GM21515 (cell line): ENCODE data around the gene NFX1.
"Not testable (repeated sequence)": the region's sequence is repeated elsewhere in the genome, so short reads cannot be mapped to it uniquely, and the experiment has no call there.

Experiments used
- ATAC-seq: cut with Tn5 transposase; IDR thresholded peaks from one replicate; pipeline ENCODE4 v1.9.1; 2021; ENCODE audit not compliant: unreplicated experiment

Gene NFX1

GRCh38 chr9:33307067-33307466 is 16.8 kb downstream of the NFX1 start:
- ATAC-seq: no peak

DNA sequence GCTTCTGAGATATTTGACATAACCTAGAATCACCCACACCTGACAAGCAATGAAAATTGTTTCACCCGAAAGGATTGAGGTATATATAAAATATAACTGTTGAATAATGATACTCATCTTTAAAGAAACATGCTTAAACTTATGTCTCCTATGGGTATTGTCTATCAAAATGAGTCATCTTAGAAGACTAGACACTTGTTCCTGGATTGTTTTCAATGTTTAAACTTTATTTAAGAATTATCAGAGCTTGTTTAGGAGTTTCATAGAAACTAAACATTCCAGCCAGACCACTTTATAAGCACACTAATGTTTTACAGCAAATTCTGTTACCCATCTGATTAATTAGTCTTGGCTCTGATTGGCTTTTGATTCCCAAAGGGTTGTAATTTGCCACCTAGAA is 19.6 kb downstream of the NFX1 start:
- ATAC-seq: no peak

GRCh38 chr9:33310748-33311147 is 20.4 kb downstream of the NFX1 start:
- no peak for ATAC-seq

DNA sequence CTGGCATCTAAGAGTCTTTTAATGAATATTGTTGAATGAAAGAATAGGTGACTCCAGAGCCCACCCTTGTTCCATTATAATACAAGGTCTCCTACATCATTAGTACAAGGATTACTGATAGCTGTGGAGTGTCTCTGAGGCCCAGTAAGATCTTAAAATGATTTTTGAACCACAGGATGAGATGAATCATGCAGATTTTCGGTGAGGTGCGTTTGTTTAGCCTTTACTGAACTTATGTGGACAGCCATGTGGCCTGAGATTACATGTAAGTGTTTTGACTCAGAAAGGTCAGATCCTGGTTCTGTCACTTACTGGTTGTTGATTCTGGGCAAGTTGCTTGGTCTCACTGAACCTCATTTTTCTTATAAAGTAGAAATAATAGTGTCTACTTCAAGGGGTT is 21.6 kb downstream of the NFX1 start:
- ATAC-seq: no peak

- ATAC-seq: no peak
Observed at GRCh38 chr9:33315371-33315770, 25.1 kb downstream of the NFX1 start.

DNA sequence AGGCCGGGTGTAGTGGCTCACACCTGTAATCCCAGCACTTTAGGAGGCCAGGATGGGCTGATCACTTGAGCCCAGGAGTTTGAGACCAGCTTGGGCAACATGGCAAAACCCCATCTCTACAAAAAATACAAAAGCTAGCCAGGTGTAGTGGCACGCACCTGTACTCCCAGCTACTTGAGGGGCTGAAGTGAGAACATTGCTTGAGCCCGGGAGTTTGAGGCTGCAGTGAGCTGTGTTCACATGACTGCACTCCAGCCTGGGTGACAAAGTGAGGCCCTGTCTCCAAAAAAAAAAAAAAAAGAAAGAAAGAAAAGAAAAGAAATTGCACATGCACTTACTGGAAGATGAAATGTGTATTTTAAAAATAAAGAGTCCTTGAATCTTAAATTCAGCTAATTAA is 26.8 kb downstream of the NFX1 start:
- ATAC-seq: not testable (repeated sequence)

DNA sequence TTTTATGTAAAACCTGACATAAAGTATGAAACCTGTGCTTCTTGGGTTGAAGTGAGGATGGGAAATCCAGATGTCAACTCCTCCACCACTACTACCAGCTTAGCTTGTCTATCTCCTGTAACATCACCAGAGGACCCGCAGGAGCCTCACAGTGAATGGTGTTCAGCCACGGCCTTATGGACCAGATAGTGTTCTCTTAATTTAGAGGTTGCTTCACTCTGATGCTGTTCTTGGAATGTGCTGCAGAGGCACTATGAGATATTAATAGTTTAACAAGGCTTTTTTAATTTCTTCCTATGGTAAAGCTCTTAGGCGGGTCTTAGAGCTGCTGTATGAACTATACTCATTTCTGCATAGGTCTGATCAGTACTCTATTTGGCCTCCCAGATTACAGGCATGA is 27.9 kb downstream of the NFX1 start:
- no peak for ATAC-seq

DNA sequence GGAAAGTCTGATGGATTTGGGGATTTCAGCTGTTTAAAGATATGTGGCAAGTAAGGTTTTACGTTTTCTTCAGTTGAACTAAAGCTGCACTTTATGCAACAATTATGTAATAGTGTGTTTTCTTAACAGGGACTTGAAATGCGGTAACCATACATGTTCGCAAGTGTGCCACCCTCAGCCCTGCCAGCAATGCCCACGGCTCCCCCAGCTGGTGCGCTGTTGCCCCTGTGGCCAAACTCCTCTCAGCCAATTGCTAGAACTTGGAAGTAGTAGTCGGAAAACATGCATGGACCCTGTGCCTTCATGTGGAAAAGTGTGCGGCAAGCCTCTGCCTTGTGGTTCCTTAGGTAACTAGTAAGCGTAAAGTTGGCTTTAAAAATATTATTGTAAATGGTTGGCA is 28.5 kb downstream of the NFX1 start:
- no peak for ATAC-seq

DNA sequence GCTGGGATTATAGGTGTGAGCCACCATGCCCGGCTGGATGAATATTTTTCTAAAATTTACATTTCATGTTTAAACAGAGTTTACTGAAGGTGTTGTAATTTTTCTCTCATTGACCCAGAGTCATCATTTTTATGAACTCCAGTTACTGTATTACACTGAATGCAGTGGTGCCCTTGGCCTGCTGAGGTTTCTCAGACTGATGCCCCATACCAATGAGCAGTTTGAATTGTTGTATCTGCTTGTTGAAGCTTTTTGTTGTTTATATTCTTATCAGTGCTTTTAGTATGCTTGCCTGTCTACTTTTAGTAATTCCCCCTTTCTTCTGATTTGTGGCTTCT is 29.9 kb downstream of the NFX1 start:
- ATAC-seq: no peak

GRCh38 chr9:33320568-33321261 is 30.4 kb downstream of the NFX1 start:
- ATAC-seq: no peak

GRCh38 chr9:33329117-33329563 is 38.8 kb downstream of the NFX1 start:
- no peak for ATAC-seq

DNA sequence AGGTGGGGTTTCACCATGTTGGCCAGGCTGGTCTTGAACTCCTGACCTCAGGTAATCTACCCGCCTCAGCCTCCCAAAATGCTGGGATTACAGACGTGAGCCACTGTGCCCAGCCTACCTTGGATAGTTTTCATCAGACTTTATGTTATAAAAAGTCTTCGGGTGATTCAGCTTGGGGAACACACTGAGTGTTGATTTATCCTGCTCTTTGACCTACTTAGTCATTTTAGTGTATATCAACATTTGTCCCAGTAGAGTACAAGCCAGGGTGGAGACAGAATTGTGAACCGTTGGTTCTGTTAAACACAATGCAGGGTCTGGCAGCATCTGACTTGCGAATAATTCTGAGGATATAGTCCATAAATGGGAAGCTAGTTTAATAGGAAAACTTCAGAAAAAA is 39.7 kb downstream of the NFX1 start:
- ATAC-seq: no peak

DNA sequence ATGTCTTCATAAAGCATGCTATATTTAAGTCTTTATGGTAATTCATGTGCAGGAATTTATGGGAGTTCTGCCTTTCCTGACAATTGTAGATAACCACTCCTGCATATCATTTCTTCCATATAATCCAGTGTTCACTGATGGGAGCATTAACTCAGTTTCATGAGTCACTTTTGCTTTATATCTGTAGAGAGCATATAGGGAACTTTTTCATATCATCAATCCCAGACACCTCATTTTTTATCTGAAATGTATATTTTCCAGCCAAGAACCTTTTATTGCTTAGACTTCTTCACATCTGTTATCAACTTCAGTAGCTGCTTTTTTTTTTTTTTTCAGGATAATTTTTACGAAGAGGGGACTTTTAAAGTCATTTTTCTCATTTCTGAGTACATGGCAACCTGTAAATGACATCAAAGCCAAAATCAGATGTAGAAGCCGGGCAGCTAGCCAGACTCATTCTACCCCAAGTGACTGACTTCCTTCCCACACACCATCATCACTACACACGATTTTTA is 41.1 kb downstream of the NFX1 start:
- no peak for ATAC-seq

GRCh38 chr9:33332011-33332410 is 41.7 kb downstream of the NFX1 start:
- ATAC-seq: no peak

DNA sequence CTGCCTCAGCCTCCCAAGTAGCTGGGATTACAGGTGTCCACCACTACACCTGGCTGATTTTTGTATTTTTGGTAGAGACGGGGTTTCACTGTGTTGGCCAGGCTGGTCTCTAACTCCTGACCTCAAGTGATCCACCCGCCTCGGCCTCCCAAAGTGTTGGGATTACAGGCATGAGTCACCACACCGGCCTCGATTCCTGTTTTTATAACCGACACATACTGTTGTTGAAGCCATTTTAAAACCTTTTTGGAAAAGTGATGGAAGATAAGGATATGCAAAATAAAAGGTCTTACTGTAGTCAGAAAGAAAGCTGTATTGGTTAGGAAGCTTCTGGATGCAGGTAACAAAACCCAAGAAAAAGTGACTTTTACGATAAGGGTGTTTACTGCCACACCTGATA is 42.6 kb downstream of the NFX1 start:
- ATAC-seq: not testable (repeated sequence)

GRCh38 chr9:33340186-33340585 is 49.9 kb downstream of the NFX1 start:
- ATAC-seq: no peak

GRCh38 chr9:33341182-33341581 is 50.9 kb downstream of the NFX1 start:
- ATAC-seq: no peak

GRCh38 chr9:33344145-33344544 is 53.8 kb downstream of the NFX1 start:
- no peak for ATAC-seq

- ATAC-seq: no peak
Observed at GRCh38 chr9:33346564-33346963, 56.2 kb downstream of the NFX1 start.

DNA sequence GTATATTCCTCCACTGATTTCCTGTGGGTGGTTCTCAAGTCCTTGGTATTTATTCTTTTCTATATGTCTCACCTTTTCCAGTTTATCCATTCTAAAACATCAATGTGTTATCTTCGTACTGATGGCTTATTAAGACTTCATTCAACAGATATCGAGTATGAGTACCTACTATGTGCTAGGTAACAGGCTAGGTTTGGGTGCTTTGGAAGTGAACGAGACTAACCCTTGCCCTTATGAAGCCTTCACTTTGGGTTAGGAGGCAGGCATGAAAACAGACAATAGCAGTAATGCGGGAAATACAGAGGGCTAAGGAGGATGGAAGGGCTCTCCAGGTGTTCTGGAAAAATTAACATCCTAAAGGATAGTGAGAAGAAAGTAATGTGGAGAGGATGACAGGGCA is 58.7 kb downstream of the NFX1 start:
- ATAC-seq: no peak

- ATAC-seq: no peak
Observed at GRCh38 chr9:33349743-33350142, 59.4 kb downstream of the NFX1 start.

- ATAC-seq: no peak
Observed at GRCh38 chr9:33350310-33350709, 60.0 kb downstream of the NFX1 start.

GRCh38 chr9:33351547-33351946 is 61.2 kb downstream of the NFX1 start:
- ATAC-seq: no peak
